DMS53 (cell line): ENCODE data around the gene CDC20.
"Not testable (repeated sequence)": the region's sequence is repeated elsewhere in the genome, so short reads cannot be mapped to it uniquely, and the experiment has no call there.

Experiments
- DNase-seq: peaks from one replicate; lab custom pipeline; 2025; lab: John Stamatoyannopoulos, UW

CDC20 gene

DNA sequence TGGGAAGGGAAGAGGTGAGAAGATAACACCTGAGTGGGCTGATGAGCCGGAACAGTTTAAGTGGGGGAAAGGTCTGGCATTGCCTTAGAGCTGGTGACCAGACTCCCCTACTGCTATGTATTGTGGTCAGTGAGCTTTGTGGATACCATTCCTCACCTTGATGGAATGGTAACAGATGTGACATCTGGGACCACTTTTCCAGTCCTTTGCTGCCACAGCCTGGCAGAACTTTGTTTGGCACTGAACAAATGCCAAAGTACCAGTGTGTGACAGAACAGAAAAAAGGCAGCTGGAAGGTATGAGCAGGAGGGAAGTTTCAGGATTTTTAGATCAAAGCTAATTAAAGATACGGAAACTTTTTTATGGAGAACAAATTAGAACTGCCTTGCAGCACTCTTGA lies 24.7 kb downstream of the CDC20 start:
- peak; percentile 48 for DNase-seq

DNA sequence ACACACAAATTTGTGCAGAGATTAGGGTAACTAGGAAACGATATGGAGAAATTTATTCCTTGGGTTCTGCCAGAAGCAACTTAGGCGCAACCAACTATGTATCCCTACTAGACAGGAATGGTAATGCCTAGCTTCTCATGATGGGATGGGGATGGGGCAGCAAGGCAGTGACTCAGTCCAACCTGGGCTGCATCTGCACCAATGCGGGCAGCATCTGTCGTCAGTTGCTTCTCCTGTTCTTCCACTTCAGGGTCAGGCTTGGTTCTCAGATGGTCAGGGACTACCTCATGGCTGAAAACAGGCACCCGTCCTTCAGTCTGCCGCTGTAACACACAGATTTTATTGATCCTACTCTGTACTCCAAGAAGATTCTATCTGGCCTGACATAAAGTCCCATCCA lies 27.9 kb downstream of the CDC20 start:
- DNase-seq: no peak

DNA sequence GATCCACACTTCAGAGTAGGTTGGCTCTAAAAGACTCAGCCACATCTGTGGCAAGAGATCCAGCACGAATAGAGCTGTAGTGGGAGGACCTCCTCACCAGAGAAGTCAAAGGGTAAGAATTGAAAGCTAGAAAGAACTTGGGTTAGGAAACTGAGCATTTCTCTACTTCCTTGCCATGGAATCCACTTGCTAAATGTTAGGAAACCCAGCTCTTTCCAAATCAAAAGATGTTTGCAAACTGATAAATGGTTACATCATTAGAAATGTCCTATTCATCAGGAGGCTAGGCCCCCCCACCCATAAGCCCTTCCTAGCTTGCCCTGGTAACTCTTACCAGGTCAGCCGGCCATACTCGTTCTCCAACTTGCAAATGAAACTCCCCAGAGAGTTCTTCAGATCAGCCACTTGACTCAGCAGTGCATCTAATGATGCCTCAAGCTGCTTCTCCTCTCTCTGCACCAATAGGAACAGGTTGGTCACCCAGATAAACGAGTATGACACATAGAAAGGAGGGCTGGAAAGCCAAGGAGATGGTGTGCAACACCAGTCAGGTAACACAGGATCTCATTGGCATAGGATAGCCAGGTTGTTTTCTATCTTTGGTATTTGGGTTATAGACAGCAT lies 29.3 kb downstream of the CDC20 start:
- no peak for DNase-seq

DNA sequence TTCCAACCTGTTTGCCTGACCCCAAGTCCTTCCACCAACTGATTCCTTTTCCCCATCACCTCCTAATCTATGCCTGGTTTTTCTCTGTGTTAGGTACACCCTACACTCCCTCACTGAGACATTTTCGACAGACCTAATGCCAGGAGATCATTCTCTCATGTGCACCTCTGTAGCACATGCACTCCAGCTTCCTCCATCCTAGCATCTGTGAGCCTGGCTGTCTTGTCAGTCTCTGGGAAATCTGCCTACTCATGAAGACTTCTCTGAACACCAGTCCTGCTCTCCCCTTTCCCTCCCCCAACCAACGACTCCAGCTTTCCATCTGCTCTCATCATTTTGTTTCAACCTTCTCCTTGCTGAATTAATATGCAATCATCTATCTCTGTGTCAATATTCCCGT lies 29.8 kb downstream of the CDC20 start:
- no peak for DNase-seq

DNA sequence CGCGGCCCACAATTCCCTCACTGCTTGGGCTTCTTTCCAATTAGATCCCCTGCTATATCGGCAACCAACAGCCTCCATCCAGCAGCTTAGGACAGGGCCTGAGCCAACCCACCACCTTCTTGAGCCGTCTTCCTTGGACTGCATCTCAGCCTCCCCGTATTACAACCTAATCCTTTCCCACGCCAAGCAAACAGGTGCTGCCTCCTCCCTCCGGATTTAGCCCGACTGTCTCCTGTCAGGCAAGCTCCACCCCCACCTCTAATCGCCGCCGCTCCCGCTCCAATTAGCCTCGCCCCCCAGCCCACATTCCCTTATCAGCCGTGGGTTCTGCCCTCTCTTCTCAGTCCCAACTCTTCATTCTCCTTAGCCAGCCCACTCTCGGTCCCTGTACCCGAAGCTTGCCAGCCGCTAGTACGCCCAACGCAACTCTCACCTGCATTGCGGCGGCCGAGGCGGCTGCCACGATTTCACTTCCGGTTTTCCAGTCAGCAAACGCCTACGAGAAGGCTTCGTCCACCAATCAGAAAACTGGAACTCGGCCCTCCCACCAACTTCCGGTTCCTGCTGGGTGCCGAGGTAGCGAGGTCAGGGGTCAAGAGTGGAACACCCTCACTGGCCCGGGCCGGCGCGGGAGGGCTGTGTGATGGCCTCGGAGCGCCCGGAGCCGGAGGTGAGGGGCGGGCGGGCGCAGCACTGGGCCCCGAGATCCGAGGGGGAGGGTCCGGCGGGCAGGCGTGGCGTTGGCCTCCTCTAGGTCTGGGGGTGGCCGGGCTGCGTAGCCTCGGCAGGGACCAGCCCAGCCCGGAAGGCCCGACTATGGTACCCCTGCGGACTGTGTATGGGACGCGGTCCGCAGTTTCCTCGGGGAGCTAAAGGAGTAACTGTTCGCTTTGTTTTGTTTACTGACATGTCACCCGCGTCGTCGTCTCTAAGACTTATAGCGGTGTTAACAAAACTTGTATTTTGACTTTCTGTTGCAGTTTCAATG lies 30.8 kb downstream of the CDC20 start, which contains the start of the genes MED8 and SZT2:
Gene MED8, minus strand, starts transcription at position 475 of the 988 bp plus-strand sequence. Its CDS starts 36 bp downstream, at position 439.
Gene SZT2, plus strand, starts transcription at position 574 of the 988 bp plus-strand sequence. Its CDS starts 70 bp downstream, at position 644.
- DNase-seq: peak; percentile 96

DNA sequence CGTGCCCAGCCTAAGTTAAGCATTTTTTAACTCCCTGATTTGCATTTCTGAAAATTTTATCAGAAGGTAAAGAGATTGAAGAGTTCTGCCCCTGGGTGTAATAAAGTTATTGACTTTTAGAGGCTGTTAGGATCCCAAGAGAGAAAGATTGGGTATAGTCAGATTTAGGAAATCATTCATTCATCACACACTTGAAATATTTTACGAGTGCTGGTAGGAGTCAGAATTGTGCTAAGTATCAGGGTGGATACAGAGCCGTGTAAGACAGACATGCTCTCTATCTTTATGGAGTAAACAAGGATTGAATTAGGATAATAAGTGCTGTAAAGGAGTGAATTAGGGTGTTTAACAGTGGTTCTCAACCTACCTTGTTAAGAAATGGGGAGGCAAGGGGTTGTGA lies 33.9 kb downstream of the CDC20 start:
- no peak for DNase-seq

DNA sequence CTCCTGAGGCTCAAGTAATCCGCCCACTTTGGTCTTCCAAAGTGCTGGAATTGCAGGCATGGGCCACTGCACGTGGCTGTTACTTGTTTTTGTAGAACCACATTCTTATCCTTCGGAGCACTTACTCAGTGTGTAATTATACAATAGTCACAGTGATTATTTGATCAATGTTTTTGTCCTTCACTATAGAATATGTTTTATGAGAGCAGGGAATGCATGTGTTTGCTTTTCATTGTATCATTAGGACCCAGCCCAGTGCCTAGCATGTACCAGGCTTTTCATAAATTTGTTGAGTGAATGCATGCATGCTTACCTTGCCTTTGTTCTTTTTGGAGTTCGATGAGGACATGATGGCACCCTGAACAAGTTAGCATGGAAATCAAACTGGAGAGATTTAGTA lies 36.7 kb downstream of the CDC20 start:
- no peak for DNase-seq

DNA sequence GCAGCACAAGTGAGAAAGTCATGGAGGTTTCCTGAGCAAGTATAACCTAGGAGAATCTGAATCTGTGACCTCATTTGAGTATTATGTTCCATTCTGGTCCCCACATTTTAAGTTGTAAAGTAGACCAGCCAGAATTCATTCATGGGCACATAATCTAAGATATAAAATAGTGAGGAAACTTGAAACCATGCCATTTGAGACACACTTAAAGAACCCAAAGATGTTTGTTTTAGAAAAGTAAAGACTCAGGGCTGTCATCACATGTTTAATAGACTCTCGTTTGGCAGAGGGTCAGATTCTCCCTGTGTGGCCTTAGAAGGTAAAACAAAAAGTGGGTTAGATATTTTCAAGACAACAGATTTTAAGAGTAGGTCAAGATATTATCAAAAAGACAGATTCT lies 37.3 kb downstream of the CDC20 start:
- DNase-seq: no peak

DNA sequence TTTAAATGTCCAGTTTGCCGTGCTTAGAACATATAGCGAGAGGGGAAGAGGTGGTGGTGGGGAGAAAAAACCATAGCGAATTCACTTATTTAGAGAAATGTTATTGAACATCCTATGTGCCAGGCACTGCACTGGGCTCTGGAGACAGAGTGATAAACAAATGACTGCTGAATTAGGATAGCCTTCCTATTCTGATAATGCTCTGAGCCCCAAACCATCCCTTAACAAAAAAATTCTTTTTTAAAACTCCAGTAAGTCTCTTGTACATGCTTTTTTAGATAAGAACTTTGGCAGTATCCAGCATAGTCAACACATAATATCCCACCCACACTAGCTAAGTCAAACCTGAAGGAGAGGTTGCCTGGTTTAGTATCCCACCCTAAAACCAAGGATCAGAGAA lies 39.4 kb downstream of the CDC20 start:
- DNase-seq: no peak

DNA sequence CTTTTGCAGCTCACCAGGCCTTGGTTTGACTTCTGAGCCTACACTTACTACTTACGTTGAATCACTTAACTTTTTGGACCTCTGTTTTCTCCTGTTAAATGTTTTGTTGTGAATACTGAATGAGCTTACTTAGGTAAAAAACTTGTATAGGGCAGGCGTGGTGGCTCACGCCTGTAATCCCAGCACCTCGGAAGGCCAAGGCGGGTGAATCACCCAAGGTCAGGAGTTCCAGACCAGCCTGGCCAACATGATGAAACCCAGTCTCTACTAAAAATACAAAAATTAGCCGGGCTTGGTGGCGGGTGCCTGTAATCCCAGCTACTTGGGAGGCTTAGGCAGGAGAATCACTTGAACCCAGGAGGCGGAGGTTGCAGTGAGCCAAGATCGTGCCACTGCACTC lies 41.7 kb downstream of the CDC20 start:
- not testable (repeated sequence) for DNase-seq

DNA sequence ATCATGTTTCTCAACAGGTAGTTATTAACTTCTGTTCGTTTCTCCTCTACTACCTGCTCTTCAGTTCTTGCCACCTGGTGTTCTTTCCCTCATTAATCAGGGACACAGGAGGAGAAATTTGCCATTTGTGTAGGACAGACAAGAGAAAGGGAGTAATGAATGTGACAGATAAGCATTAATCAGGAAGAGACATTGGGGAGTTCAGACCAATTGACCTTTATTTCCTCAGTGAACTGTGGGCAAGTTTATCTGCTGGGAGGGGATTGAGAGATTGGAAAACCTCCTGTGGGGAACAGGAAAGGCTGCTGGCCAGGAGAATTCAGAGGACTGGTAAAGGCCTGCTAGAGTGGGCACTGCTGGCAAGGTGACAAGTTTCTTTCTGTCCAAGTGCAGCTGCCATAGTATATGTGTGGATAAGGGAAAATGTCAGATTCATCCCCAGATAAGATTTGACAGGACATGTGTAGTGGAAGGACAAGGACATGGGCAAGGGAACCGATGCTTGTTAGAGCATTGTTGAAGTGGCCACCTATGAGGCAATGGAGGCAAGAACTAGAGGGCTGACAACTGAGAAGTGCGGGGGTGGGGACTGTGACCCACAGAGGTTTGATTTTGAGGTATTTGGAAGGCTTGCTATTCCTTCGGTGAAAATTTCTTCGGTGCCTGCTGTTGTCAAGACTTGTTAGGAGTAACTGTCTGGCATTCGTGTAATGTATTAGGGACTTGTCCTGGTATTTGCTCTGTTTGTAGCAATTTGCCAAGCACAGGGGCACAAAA lies 43.5 kb downstream of the CDC20 start:
- no peak for DNase-seq

DNA sequence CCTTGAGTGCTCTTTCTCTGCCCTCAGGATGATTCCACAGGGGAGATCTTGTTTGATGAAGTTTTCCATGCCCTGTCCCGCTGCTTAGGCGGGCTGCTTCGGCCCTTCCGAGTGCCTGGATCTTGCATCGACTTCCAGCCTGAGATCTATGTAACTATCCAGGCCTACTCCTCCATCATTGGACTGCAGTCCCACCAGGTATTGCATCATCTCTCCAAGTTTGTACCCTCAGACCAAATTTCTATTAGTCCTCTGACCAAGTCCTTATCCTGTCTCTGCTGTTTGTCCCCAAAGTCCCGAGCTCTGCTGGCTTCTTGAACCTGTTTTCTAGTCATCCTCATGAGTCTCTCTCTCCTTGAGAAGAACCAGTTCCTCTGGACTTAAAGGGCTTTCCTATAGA lies 45.6 kb downstream of the CDC20 start:
- DNase-seq: no peak

DNA sequence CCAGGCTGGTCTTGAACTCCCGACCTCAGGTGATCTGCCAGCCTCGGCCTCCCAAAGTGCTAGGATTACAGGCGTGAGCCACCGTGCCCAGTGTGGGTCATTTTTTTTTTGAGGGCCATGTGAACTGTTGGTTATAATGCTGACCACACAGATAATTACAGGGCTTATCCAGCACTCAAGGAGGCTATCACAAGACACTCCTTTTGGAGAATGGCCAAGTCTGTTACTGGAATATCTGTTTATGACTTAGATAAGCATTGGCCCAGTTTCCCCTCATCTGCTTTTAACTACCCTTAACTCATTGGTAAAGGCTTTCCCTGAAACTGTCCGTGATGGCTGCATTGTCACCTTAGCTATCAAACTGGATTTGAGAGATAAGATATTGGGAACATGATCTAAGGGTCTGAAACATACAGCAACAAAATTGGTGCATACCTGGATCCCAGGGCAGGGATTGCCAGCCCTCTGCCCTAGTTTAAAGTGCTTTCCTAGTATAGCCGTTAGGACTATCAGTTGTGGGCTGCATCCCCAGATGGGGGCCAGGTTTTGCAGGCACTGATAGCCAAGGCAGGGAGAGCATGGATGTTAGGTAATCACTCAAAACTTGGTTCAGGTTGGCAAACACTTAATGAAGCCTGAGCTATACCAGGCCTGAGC lies 46.6 kb downstream of the CDC20 start:
- DNase-seq: no peak

DNA sequence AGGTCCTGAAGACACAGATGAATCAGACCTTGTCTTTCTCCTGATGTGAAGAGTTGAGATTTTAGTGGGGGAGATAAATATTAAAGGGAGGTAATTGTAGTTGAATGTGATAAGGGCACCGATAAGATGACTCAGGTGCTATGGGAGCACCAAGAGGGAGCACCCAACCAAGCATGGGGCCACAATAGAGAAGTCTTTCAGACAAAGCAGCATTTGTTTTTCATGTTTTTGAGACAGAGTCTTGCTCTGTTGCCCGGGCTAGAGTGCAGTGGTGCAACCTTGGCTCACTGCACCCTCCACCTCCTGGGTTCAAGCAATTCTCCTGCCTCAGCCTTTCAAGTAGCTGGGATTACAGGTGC lies 47.1 kb downstream of the CDC20 start:
- no peak for DNase-seq

DNA sequence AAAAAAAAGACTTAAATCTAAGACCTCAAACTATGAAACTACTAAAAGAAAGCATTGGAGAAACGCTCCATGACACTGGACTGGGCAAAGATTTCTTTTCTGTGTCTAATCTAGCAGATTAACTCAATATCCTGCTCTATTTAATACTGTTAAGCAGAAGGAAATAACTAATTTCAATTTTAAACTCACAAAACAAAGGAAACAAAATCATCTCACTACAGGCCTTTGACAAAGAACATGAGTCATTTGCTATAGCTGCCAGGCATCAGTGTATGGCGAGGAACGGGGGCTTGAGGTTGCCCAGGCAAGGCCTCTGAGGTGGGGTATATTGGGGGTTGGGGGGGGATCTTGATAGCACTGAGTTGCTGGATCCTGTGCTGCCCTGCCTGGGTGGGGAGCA lies 51.8 kb downstream of the CDC20 start:
- no peak for DNase-seq
